Mesenchymal stem cell (in vitro differentiated cells and primary cell): Measurements from ENCODE around the gene SLC35A2.
A peak's percentile ranks its signal among the peaks of the same experiment; 100 is the strongest.
"Not testable (repeated sequence)": the region's sequence is repeated elsewhere in the genome, so short reads cannot be mapped to it uniquely, and the experiment has no call there.

Source experiments
- DNase-seq: peaks from one replicate; pipeline ENCODE4 v3.0.0-alpha.2; 2013
- H2AFZ ChIP-seq: one replicate; pipeline ENCODE4 v1.6.1; 2013; ENCODE audit warnings: low read depth, mild to moderate bottlenecking, control low read depth, inconsistent platforms, low read length, moderate library complexity
- H2AK5ac ChIP-seq: 2 replicates; pipeline ENCODE4 v1.6.1; 2013; ENCODE audit warnings: low read length, moderate library complexity, mild to moderate bottlenecking, inconsistent platforms; ENCODE audit not compliant: severe bottlenecking
- H2BK120ac ChIP-seq: one replicate; pipeline ENCODE4 v1.6.1; 2013; ENCODE audit warnings: low read depth, mild to moderate bottlenecking, inconsistent platforms, low read length, moderate library complexity
- H2BK12ac ChIP-seq, 2 experiments: one replicate each; pipeline ENCODE4 v1.6.1; 2013; ENCODE audit warnings: inconsistent platforms in 2 of 2, low read length in 2 of 2, mild to moderate bottlenecking in 2 of 2, moderate library complexity in 2 of 2, control low read depth in 1 of 2
- H2BK15ac ChIP-seq: one replicate; pipeline ENCODE4 v1.6.1; 2013; ENCODE audit warnings: mild to moderate bottlenecking, low read depth, inconsistent platforms; ENCODE audit not compliant: poor library complexity, severe bottlenecking
- H2BK5ac ChIP-seq: 2 replicates; pipeline ENCODE4 v1.6.1; 2013; ENCODE audit warnings: low read depth, mild to moderate bottlenecking, low read length, control low read depth, inconsistent platforms; ENCODE audit not compliant: poor library complexity, severe bottlenecking
- H3K14ac ChIP-seq, 2 experiments: one replicate each; pipeline ENCODE4 v1.6.1; 2013; ENCODE audit warnings: inconsistent platforms in 2 of 2, low read length in 2 of 2, control low read depth in 1 of 2, mild to moderate bottlenecking in 1 of 2, moderate library complexity in 1 of 2
- H3K18ac ChIP-seq, 2 experiments: one replicate each; pipeline ENCODE4 v1.6.1; 2013; ENCODE audit warnings: inconsistent platforms in 2 of 2, low read length in 2 of 2, control low read depth in 1 of 2, low read depth in 1 of 2, mild to moderate bottlenecking in 1 of 2
- H3K23ac ChIP-seq, 2 experiments: one replicate each; pipeline ENCODE4 v1.6.1; 2013; ENCODE audit warnings: inconsistent platforms in 2 of 2, low read length in 2 of 2, mild to moderate bottlenecking in 2 of 2, moderate library complexity in 2 of 2, control low read depth in 1 of 2
- H3K27ac ChIP-seq: 2 replicates; pipeline ENCODE4 v1.5.1; 2013; ENCODE audit warnings: mild to moderate bottlenecking, moderate library complexity, low read length, control low read depth, inconsistent platforms; ENCODE audit not compliant: poor library complexity, severe bottlenecking
- H3K27me3 ChIP-seq, 2 experiments: 2 replicates each; pipeline versions ENCODE4 v1.6.1 to v1.7.0; 2013; ENCODE audit warnings: low read length in 2 of 2, mild to moderate bottlenecking in 2 of 2, moderate library complexity in 2 of 2, control low read depth in 1 of 2, inconsistent platforms in 1 of 2; ENCODE audit not compliant: control insufficient read depth in 1 of 2, insufficient read depth in 1 of 2
- H3K36me3 ChIP-seq, 2 experiments: 2 replicates each; pipeline versions ENCODE4 v1.6.1 to v1.7.0; 2013; ENCODE audit warnings: low read length in 2 of 2, control low read depth in 1 of 2, inconsistent platforms in 1 of 2, low read depth in 1 of 2, mild to moderate bottlenecking in 1 of 2; ENCODE audit not compliant: insufficient read depth in 2 of 2, control insufficient read depth in 1 of 2
- H3K4ac ChIP-seq, 2 experiments: one replicate each; pipeline ENCODE4 v1.6.1; 2013; ENCODE audit warnings: inconsistent platforms in 2 of 2, low read length in 2 of 2, mild to moderate bottlenecking in 2 of 2, moderate library complexity in 2 of 2, control low read depth in 1 of 2, low read depth in 1 of 2
- H3K4me1 ChIP-seq: 2 replicates; pipeline ENCODE4 v1.6.1; 2013; ENCODE audit warnings: low read depth, low read length, control low read depth; ENCODE audit not compliant: control insufficient read depth, insufficient read depth
- H3K4me2 ChIP-seq: 2 replicates; pipeline ENCODE4 v1.6.1; 2013; ENCODE audit warnings: low read length, mild to moderate bottlenecking, inconsistent platforms; ENCODE audit not compliant: poor library complexity, severe bottlenecking
- H3K4me3 ChIP-seq, 2 experiments: 2 replicates each; pipeline versions ENCODE4 v1.5.1 to v1.7.0; 2013; ENCODE audit warnings: low read length in 2 of 2, mild to moderate bottlenecking in 2 of 2, control low read depth in 1 of 2, low read depth in 1 of 2; ENCODE audit not compliant: insufficient read depth in 1 of 2
- H3K79me1 ChIP-seq: replicated peaks from 2 replicates; pipeline ENCODE4 v1.6.1; 2013; ENCODE audit warnings: mild to moderate bottlenecking, control low read depth, low read length, inconsistent platforms; ENCODE audit not compliant: poor library complexity, severe bottlenecking
- H3K9ac ChIP-seq: 2 replicates; pipeline ENCODE4 v1.7.0; 2013; ENCODE audit warnings: mild to moderate bottlenecking, low read length, moderate library complexity
- H3K9me3 ChIP-seq: 2 replicates; pipeline ENCODE4 v1.7.0; 2013; ENCODE audit warnings: mild to moderate bottlenecking, low read length; ENCODE audit not compliant: control insufficient read depth
- H4K8ac ChIP-seq: one replicate; pipeline ENCODE4 v1.6.1; 2013; ENCODE audit warnings: inconsistent platforms, mild to moderate bottlenecking, low read length, moderate library complexity
- H4K91ac ChIP-seq: one replicate; pipeline ENCODE4 v1.6.1; 2013; ENCODE audit warnings: mild to moderate bottlenecking, low read length, inconsistent platforms
- WGBS: methylation state at CpG from one replicate; pipeline ENCODE4 v1.1.7; 2013; ENCODE audit warnings: mixed read lengths; 5-methylcytosine and 5-hydroxymethylcytosine counted together

The SLC35A2 gene

GRCh38 chrX:48864210-48864609, 47.2 kb downstream of the SLC35A2 start:
- peaks cover 0 to 16% of the 10 kb centered on the region in 2 experiments for H3K27me3 ChIP-seq
- no peak overlapping the region for H3K23ac ChIP-seq
- WGBS: 47% methylated on average over 4 of the region's 4 CpGs
- H3K4me3 ChIP-seq: no peak overlapping the region
- H3K4me2 ChIP-seq: no peak overlapping the region
- H3K4ac ChIP-seq: no peak overlapping the region
- no peaks in the 10 kb centered on the region for H3K79me1 ChIP-seq
- no peak overlapping the region for H2AFZ ChIP-seq
- no peak overlapping the region for H3K27ac ChIP-seq
- H4K8ac ChIP-seq: no peak overlapping the region
- DNase-seq: peak; percentile 66
- no peak overlapping the region for H2AK5ac ChIP-seq
- H3K9ac ChIP-seq: no peak overlapping the region
- H2BK120ac ChIP-seq: no peak overlapping the region
- H3K36me3 ChIP-seq: no peaks in the 10 kb centered on the region
- H4K91ac ChIP-seq: no peak overlapping the region
- H2BK15ac ChIP-seq: no peak overlapping the region
- no peaks in the 10 kb centered on the region for H3K9me3 ChIP-seq
- no peak overlapping the region for H3K14ac ChIP-seq
- H3K4me1 ChIP-seq: no peaks in the 10 kb centered on the region
- no peak overlapping the region for H2BK12ac ChIP-seq
- no peak overlapping the region for H3K18ac ChIP-seq
- H2BK5ac ChIP-seq: no peak overlapping the region

- Histone ChIP-seq H3K4me3 (no peak overlapping the region), H3K27ac (no peak overlapping the region), H2AFZ (no peak overlapping the region), H2BK5ac (no peak overlapping the region), H3K4me1 (no peaks in the 10 kb centered on the region), H3K4ac (no peak overlapping the region), H3K18ac (no peak overlapping the region), H3K79me1 (no peaks in the 10 kb centered on the region), H4K91ac (no peak overlapping the region), H2BK12ac (no peak overlapping the region), H3K36me3 (no peaks in the 10 kb centered on the region), H2BK120ac (no peak overlapping the region), H3K9me3 (no peaks in the 10 kb centered on the region), H2AK5ac (no peak overlapping the region), H4K8ac (no peak overlapping the region), H3K14ac (no peak overlapping the region), H3K9ac (no peak overlapping the region), H2BK15ac (no peak overlapping the region), H3K23ac (no peak overlapping the region), H3K4me2 (no peak overlapping the region), H3K27me3 (peaks cover 0 to 20% of the 10 kb centered on the region in 2 experiments)
- WGBS: 77% methylated on average over 2 of the region's 5 CpGs
- peak; percentile 28 for DNase-seq
Observed at GRCh38 chrX:48854898-48855297, 56.5 kb downstream of the SLC35A2 start.

GRCh38 chrX:48854121-48854804, 57.2 kb downstream of the SLC35A2 start:
- not testable (repeated sequence) for H2BK120ac ChIP-seq, H4K91ac ChIP-seq, H3K4me1 ChIP-seq, H2BK15ac ChIP-seq, H3K36me3 ChIP-seq, H3K9me3 ChIP-seq, H3K4me3 ChIP-seq, H4K8ac ChIP-seq, DNase-seq, H3K18ac ChIP-seq, H3K79me1 ChIP-seq, H2BK5ac ChIP-seq, H3K9ac ChIP-seq, H3K14ac ChIP-seq, H2AK5ac ChIP-seq, H2AFZ ChIP-seq, H3K27ac ChIP-seq, H3K23ac ChIP-seq, H3K4ac ChIP-seq, H2BK12ac ChIP-seq, H3K4me2 ChIP-seq
- peaks cover 0 to 17% of the 10 kb centered on the region in 2 experiments for H3K27me3 ChIP-seq
- 93% methylated on average over 12 of the region's 12 CpGs for WGBS

- H3K27ac ChIP-seq, H3K14ac ChIP-seq, H3K4me2 ChIP-seq, H3K9me3 ChIP-seq, H2BK120ac ChIP-seq, H3K18ac ChIP-seq, H3K9ac ChIP-seq, H2AFZ ChIP-seq, H3K23ac ChIP-seq, H4K8ac ChIP-seq, H3K4ac ChIP-seq, H3K79me1 ChIP-seq, DNase-seq, H3K36me3 ChIP-seq, H4K91ac ChIP-seq, H3K4me3 ChIP-seq, H2BK15ac ChIP-seq, H2BK5ac ChIP-seq, H2AK5ac ChIP-seq, H3K4me1 ChIP-seq, H2BK12ac ChIP-seq: not testable (repeated sequence)
- H3K27me3 ChIP-seq: peaks cover 0 to 16% of the 10 kb centered on the region in 2 experiments
Observed at GRCh38 chrX:48853494-48853893, 58.0 kb downstream of the SLC35A2 start.
